GM21723 (cell line): ENCODE results near the gene TWF2.
A peak's percentile ranks its signal among the peaks of the same experiment; 100 is the strongest.

ENCODE experiments used
- ATAC-seq: cut with Tn5 transposase; IDR thresholded peaks from one replicate; pipeline ENCODE4 v1.9.1; 2021; ENCODE audit warnings: mild to moderate bottlenecking, moderate library complexity; ENCODE audit not compliant: unreplicated experiment

The TWF2 gene

DNA sequence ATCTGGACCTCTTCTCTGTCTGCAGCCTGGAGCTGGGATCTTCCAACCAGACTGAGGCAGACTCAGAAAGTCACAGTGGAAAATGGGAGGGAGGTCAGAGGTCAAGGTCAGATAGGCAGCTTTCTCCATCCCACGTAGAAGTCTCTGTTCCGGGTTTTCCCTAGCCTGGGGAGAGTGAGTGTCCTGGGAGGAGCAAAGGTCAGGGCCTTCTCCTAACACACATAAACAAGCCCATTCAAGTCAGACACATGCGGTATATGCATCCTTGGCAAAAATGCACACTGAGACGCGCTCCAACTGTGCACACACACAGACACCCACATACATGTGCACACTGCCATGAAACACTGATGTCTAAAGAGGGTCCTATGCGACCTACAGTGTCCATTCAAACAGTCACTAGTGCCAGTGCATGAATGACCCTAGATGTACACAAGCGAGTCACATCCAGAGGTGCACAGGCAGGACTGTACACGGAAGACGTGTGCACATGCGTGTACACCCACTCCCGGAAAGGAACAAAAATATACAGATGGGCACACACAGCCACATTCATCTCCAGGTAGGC is 681 bp downstream of the TWF2 start:
- peak; percentile 1 for ATAC-seq

DNA sequence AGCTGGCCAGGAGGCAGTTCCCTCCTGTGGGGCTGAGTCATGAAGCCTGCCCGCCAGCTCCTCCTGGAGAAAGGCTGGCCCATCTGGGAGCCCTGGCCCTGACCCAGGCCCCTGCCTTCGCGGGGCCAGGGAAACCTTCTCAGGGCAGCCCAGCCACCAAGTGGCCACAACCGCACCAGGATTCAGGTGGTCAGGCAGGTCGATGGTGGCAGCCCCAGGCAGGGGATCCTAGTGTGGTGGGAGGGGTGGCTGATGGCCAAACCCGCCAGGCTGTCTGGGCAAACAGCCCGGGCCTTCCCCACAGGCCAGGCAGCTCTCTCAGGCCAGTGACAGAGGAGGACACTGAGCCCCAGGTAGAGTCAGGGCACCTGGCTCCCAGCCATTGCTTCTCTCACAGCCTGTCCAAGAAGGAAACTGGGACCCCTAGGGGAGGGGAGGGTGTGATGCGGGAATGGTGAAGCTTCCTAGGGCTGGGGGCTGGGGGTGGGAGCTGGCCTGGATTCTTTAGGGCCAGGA is 1.2 kb downstream of the TWF2 start:
- ATAC-seq: no peak

DNA sequence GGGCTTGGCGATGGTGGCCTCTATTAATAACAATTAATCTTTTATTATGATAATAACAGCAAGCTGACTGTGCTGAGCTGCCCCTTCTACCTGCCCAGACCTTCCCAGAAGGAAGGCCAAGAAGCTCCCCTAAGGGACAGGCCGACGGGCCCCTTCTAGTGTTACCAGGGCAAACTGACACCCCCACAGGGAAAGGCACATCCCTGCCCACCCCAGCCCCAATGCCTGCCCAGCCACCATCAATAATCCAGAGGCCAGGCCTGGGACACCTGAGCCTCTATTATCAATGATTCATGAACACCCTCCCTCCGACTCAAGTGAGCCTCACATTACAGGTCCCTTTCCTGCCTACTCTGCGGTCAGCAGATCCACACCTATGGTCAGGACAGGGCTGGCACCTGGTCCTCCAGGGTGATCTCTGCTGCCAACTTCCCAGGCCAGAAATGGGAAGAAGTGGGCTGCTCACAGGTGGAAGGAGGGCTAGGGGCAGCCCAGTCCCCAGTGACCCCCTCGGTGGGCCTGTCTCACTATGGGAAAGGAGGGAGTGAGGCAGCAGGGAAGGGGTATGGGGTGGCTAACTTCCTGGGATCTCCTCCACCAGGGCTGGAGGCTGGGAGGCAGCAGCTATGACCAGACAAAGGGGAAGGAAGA is 1.8 kb downstream of the TWF2 start:
- ATAC-seq: no peak

DNA sequence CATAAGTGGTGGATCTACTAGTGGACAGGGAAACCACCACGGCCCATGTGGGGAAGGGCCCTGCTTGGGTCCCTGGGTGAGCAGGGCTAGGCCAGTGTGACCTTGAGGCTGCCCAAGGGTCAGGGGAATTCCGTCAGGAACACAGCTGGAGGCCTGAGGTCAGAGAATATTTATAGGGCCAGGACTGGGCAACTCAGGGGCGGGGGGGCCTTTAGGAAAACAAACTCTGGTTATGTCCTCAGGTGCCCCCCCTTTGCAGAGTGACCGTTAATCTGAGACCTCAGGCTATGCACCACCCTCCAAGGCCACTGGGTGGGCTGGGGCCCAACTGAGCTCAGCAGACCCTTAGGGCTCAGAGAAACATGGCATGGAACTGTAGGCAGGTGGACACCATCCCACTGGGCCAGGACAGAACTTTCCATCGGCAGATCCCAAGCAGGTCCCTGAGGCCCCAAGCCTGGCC is 2.5 kb downstream of the TWF2 start:
- no peak for ATAC-seq

DNA sequence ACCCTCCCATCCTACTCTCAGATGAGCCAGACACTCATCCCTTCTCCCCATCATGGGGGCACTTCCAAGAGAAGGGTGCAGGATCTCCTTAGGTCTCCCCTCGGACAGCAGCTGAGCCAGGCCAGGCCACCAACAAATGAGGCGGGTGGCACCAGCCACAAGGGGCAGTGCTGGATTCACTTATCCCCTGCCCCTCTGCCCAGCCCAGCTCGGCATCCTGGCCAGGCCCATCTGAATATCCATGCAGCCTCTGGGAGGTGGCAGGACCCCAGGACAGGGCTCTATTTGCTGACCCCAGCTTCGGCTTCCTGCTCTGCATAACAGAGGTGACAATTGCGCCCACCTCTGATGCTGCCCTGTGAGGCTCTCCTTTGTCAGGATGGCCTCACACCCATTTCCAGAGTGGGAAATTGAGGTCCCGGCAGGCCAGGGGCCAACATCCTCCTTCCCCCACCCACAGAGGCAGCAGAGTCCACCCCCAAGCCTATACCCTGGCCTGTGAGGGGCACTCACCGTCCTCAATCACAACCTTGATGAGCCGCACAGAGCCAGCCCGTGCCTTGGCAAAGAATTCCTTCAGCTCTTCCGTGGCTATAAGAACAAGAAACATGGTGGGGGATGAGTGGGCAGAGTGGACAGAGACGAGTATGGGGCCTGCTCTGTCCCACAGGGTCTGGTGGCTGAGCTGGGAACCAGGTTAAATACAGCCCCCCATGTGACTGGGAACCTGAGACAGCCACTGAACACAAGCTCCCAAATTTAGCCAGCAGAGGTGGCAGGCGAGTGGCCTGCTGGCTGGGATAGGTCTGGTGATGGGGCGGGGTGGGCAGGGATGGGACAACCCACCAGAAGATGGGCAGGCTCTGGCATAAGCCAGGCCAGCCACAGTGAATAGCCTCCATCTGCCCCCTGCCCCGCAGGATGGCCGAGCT is 4.2 kb downstream of the TWF2 start:
- ATAC-seq: no peak

DNA sequence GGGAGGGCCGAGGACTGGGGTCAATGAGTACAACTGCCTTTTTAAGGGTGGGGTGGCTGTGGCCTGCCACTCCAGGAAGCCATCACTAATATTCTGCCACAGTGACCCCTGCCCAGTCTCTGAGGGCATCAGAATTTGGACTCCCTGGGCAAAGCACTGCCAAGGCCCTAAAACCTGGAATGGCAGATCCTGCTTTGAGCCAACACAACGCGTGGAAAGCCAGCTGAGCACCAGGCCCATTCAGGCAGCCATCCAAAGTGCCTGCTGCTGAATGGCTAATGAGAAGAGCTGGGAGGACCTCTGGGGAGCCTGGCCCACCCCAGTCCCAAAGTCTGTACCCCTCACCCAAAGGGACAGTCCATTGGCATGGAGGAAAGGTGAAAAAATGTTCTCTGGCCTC is 5.0 kb downstream of the TWF2 start:
- ATAC-seq: no peak

DNA sequence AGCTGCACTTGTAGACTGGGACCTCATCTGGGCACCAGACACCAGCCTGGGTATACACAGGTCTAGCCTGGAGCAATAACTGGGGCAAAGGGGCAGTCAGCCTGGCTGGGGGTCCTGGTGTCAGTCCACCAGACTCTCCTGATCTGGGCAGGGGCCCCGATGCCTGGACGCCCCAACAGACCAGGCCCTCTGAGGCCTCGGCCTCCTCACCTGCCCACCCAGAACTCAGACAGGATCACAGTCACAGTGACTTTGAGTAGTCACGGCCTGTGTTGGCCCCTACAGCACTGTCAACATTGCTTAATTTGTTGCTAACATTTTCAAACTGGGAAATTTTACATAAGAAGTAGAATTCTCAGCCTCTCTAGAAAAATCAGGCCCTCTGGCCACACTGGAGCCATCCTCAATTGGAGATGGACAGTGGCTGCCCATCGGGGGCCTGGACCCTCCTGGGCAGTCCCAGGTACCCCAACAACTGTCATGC is 5.8 kb downstream of the TWF2 start:
- ATAC-seq: no peak

DNA sequence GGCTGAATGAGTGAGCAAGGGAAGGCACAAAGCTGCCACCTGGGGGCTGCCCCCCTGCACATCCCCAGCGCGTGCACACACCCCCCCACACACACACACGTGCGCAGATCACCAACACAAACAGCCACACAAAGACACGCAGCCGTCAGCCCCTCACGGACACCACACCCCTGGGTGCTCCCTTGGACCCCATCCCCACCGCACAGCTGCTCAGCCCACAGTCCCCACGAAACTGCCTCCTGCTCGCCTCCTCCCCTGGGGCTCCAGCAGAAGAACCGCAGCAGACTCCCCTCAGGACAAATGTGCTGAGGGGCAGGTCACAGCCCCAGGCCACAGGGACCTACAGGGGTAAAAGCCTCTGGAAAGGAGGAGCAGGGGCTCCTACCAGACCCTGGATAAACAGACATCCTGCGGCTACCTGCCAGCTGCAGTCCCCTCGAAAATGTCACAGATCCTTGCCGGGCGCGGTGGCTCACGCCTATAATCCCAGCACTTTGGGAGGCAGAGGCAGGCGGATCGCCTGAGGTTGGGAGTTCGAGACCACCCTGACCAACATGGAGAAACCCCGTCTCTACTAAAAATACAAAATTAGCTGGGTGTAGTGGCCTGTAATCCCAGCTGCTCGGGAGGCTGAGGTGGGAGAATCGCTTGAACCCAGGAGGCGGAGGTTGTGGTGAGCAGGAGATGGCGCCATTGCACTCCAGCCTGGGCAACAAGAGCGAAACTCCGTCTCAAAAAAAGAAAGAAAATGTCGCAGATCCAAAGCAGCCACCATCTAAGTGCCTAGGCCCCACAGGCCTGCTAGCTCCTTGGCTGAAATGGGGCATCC is 6.5 kb downstream of the TWF2 start:
- no peak for ATAC-seq

DNA sequence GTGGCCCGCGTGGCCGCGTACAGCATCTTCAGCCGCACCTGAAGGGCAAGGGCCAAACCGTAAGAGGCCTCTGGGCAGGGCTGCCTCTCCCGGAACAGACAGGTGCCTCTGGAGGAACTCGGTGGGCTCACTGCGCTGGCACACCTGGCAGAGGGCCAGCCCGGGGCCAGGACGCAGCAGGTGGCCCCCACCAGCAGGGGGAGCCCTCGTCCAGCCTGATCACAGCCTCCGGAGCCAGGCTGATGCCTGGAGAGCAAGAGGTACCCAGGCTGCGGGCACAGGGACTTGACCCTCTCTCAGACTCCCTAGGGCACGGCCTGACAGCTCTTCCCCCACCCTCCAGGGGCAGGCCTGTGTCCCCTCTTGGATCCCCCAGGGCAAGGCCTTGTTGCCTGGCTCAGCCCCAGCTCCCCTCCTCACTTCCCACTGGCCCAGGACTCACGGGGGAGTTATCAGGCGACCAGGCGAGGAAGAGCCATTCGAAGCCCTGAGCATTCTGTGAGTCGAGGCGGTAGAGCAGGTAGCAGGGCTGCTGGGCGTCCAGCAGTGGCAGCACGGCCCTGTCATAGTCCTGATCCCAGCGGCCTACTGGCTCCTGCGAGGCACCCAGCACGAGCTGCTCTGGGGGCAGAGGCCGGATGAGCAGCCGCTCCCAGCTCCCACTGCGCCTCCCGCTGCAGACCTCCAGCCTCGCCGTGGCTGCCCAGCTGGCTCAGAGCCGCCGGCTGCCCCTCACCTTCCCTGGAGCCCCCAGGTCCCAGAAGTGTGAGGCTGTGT is 7.3 kb downstream of the TWF2 start:
- ATAC-seq: no peak

DNA sequence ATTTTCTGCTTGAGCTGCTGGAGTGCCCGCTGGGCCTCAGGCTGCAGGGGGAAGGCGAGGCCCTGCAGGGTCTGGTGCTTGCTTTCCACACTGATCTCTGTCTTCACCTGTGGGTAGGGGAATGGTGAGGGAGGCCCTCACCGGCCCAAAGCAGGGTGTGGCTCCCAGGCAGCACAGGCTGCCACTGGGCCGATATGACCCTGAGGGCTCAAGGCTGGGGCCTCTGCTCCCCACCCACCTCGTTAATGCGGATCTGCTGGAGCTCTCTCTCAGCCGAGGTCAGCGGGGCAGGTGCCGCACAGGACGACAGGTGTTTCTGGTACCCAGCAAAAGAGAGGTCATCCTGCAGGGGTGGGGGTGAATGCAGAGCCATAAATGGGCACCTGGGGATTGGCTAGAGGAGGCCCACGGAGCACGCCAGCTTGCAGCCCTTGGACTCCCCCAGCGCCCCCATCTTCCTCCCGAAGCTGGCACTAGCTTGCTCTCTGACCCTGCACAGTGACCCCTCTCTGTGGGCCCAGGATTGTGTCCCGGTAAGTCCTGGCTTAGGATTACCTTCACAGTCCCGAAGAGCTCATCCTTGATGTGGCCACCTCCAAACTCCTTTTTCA is 8.0 kb downstream of the TWF2 start:
- no peak for ATAC-seq

DNA sequence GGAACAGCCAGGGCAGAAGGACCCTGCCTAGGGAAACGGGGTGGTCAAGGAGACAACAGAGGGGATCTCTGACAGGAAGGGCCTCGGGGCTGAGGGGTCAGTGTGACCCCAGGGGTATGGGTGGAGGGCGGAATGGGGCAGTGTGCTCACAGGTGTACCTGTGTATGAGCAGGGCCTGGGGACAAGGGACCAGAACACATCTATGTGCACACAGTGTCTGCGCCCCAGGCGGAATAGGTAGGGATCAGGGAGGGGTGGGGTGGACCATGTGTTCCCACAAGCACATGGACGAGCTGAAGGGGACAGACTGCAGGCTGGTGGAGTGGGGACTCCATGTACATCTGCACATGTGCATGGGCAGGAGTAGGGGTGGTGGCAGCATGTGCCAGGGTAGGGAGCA is 8.5 kb downstream of the TWF2 start:
- no peak for ATAC-seq

DNA sequence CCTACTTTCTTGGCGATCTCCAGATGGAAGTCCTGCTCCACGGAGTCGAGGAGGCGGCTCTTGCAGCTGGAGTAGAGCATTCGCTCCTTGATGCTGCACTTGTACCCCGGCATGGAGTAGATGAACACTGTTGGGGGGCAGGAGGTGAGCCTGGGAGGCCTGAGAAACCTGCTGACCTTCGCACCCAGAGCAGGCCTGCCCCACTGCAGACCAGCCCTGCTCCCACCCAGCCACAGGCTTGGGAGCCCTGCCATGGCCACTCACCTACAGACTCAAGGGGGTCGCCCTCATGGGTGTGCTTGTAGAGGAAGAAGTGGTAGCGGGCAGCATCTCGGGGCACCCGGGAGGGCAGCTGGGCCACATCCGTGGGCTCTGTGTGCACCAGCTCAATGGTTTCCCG is 9.3 kb downstream of the TWF2 start:
- no peak for ATAC-seq

DNA sequence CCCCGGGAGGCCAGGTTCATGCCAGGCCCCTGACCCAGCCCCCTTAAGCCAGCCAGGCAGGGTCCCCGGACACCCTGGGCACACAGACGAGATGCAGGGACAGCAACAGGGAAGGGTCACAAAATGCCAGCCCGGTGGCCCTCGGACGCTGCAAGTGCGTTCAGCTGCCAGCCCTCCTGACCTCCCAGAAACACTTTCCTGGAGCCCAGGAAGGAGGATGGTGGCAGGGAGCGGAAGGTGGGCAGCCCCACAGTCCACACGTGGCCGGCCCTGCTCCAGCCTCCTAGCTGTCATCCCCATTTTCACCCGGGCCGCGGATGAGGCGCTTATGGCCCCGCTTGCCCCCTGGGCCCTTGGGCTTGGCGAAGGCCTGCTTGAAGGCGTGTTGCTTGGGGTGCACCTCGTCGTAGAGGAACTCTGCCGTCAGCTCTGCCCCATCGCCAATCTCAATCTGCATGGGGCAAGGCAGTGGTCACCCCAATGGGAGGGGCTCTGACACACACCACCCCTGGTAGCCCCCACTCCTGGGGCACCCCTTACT is 10.1 kb downstream of the TWF2 start:
- ATAC-seq: no peak

DNA sequence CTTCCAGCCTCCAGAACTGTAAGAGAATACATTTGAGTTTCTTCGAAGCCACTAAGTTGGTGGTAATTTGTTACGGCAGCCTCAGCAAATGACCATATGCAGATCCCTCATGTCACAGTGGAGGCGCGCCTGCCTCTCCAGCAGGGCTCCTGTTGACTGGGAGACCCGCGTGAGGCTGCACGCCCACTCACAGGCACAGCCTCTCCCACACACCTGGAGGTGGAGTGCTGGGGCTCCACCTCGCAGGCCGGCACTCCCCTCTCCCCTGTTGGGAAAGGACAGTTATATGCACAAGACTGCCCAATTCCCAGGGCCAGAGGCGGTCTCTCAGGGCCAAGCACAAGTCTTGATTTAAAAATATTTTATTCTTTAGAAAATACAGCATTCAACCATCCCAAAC is 10.7 kb downstream of the TWF2 start:
- no peak for ATAC-seq

DNA sequence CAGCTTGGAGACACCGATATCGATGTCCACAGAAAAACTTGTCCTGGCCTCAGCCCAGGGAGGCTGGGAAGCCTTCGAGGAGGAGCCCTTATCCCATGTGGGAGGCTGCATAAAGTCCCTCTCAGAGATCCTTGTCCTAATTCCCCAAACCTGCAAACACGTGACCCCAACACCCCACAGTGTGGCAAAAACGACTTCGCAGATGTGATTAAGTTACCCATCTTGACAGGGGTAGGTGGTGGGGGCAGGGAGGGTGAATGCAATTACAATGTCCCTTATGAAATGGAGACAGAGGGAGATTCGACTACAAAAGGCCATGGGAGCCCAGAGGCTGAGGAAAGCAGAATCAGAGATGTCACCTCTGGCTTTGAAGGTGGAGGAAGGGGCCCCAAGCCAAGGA is 11.2 kb downstream of the TWF2 start:
- ATAC-seq: no peak

DNA sequence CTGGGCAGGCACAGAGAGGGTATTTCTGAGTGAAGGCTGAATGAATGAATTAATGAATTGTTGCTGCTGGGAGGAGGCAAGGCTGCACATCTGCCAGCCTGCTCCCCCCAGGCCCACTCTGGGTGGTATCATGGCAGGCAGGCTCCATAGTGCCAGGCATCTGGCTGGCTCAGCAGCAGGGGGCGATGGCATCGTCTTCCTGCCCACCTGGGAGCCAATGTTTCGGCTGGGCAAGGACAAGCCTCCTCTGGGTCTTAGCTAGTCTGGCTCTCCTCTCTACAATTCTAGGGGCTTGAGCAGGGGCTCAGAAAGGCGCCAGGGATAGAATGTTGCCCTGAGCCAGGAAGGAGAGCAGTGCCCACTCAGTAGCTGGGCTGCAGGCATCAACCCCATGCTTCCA is 11.8 kb downstream of the TWF2 start:
- ATAC-seq: no peak

DNA sequence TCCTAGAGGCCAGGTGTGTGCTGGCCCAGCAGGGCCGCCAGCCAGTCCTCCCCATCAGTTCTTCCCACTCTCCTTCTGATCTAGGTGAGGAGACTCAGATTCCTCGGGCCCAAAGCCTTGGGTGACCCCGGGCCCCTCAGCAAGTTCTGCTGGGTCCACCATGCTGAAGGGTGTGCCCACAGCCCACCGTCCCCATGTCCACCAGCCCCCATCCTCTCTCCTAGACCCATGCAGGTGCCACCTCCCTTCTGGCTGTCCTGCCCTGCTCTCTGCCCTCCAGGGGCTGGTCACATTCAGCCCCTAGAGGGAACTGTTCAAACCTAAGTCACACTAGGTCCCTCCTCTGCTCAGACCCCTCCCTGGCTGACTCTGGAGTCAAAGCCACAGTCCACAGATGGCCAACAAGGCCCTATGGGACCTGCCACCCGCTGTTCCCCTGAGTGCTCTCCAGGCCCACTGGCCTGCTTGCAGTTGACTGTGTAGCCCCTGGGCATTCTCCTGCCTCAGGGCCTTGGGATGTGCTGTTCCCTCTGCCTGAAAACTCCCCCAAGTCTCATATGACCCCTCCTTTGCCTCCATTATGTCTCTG is 12.6 kb downstream of the TWF2 start:
- ATAC-seq: peak; percentile 14

DNA sequence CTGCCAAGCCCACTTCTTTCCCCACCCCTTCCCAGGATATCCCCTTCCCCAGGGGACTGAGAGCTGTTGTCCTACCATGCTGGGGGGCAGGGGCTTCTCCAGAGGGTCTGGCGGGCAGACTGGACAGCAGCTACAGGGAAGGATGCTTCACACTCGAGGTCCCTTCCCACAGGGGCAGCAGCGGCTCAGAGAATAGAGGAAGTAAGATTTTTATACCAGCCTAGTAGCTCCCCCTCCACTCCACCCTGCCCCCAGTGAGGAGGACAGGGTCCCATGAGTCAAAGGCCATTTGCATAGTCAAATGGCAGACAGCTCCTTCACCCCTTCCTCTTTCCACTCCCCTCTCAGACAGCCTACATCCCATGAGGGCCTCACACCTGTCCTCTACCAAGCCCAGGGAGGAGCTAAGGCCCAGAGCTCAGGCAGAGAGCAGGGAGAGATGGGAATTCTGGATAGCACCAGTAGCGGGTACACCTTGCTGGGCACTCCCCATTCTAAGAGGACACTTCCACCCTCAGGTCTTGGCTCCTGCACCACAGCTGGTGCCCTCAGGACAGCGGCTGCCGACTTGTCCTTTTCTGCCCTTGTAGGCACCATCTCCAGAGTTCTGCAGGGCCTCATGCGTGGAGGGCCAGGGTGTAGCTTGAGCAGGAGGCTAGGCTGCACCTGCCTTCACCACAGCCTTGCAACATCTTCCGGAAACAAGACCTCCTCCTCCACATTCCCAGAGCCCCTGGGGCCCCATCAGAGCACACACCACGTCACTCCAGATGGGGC is 13.3 kb downstream of the TWF2 start, which contains the start of gene TLR9:
Gene TLR9 (minus strand): TSS at position 194 of the 777 bp plus-strand sequence. CDS start 116 bp downstream, at position 78.
- ATAC-seq: peak; percentile 77
